Stimulated activated CD8-positive, alpha-beta memory T cell treated with anti-CD3 and anti-CD28 coated beads, Interleukin-15, amount 100 ng/mL, for 48 hours (primary cell): ENCODE results near the gene SLC25A22.

Experiments
- DNase-seq, 2 donors: peaks; one replicate each; pipeline ENCODE4 v3.0.0-alpha.2; 2020; ENCODE audit warnings: low read depth in 2 of 2

The SLC25A22 gene

GRCh38 chr11:747158-748006 is 50.7 kb downstream of the SLC25A22 start, which contains the start of gene TALDO1:
TSS of gene TALDO1 (plus strand) at chr11:747464. CDS start at chr11:747482, 18 bp downstream.
- DNase-seq = peak; percentile 84 to 87

GRCh38 chr11:746289-747157 is 51.6 kb downstream of the SLC25A22 start:
- no peak for DNase-seq

- DNase-seq = no peak
Measured at GRCh38 chr11:745428-745827, 52.7 kb downstream of the SLC25A22 start.

GRCh38 chr11:742571-743201 is 55.4 kb downstream of the SLC25A22 start:
- no peak for DNase-seq

- no peak for DNase-seq
Measured at GRCh38 chr11:742156-742546, 55.9 kb downstream of the SLC25A22 start.
